ENCODE data around the gene SPTY2D1.

DNA sequence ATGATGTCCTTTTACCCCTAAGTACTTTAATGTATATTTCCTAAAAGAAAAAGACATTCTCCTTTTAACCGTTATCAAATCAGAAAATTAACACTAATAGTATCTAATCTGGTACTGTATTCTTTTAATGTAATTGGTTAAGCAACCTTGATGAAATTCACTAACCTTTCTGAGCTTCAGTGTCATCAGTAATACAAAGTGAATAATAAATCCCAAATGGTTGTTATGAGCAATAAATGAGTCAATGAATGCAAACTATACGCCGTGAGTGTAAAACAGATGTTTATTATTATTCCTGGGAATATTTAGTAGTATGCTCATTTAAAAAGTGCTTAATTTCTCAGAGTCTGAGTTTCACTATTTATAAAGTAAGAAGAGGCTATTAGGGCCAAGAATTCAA is 67.1 kb downstream of the SPTY2D1 start:
- TF ChIP-seq, protein P1, sequence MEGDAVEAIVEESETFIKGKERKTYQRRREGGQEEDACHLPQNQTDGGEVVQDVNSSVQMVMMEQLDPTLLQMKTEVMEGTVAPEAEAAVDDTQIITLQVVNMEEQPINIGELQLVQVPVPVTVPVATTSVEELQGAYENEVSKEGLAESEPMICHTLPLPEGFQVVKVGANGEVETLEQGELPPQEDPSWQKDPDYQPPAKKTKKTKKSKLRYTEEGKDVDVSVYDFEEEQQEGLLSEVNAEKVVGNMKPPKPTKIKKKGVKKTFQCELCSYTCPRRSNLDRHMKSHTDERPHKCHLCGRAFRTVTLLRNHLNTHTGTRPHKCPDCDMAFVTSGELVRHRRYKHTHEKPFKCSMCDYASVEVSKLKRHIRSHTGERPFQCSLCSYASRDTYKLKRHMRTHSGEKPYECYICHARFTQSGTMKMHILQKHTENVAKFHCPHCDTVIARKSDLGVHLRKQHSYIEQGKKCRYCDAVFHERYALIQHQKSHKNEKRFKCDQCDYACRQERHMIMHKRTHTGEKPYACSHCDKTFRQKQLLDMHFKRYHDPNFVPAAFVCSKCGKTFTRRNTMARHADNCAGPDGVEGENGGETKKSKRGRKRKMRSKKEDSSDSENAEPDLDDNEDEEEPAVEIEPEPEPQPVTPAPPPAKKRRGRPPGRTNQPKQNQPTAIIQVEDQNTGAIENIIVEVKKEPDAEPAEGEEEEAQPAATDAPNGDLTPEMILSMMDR (IDR thresholded peaks at IDR 0.05): no peak
- TF ChIP-seq POLR2A (IDR thresholded peaks at IDR 0.05): no peak
- TF ChIP-seq EP300 (IDR thresholded peaks at IDR 0.05; ENCODE audit: low read depth): no peak
